UCSD-AML1 (cell line): ENCODE results near the gene ZBTB7C.
"Not testable (repeated sequence)": the region's sequence is repeated elsewhere in the genome, so short reads cannot be mapped to it uniquely, and the experiment has no call there.

Experiments used
- DNase-seq: peaks from one replicate; lab custom pipeline; 2025; ENCODE audit not compliant: unreplicated experiment; lab: John Stamatoyannopoulos, UW

The ZBTB7C gene

DNA sequence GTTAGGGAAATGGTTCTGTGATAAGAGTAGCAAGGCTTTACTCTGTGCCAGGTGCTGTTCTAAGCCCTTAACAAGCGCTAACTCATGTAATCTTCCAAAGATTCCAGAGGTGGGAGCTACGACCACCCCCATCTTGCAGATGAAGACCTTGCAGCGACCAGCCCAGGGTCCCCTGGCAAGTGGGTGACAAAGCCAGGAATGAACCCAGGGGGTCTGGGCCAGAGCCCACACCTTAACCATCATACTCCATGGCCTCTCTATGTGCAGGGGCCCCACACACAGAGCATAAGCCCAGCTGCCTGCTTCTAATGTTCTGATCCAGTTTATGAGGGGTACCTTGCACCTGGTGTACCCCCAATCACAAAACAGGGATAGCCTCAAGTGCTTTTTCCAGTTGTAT lies 105.3 kb downstream of the ZBTB7C start:
- no peak for DNase-seq

DNA sequence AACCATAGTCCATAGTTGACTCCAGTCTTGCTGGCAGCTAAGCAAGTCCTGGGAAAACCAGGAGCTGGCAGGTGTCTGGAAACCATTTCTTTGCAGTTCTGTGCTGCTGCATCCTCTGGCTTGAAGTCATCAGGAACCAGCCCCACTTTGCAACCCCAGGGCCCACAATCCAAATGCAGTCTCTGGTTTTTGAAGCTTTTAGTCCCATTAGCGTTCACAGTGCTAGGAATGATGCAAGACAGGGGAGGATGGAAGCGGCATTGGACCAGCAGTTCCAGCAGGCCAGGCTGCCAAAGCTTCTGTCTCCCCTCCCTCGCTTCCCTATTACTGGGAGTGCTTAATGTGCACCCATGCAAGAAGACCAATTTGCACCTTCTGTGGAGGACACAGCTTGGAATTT lies 106.4 kb downstream of the ZBTB7C start:
- DNase-seq, result no peak

DNA sequence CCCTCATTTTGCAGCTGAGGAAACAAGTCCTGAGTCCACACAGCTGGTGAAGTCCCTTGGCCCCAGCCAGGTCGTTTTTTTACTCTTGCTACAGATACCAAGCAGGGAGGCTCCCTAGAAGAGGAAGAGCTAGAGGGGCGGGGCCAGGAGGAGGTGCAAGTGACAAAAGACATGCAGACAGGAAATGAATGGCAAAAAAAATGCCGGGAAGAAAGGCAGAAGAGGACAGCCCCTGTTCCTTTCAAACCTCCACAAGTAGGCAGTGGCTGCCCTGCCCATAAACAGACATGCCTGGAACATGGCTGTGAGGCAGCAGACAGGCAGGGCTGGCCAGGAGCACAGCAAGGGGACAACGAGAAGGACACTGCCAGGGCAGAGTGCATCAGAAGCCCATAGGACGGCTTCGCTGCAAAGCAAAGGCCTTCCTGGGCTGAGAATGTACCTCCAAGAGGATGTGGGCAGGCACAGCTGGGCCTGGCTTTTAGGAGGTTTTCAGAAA lies 108.7 kb downstream of the ZBTB7C start:
- no peak for DNase-seq

DNA sequence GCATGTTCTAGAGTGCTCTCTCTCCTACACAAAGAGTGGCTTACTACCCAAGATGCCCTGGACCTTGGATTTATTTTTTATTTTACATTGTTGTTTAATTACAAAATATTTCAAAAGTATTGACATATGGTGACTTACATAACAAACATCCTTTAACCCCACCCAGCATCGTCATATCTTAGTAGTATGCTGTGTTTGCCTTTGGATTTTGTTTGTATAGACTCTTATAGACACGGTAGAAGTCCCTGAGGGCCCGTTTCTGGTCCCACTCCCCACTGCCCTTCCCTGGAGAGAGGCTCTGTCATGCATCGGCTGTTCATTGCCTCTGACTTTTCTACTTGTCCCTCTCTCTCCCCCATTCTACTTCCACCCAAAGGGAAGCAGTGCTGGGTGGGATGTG lies 112.0 kb downstream of the ZBTB7C start:
- DNase-seq, result no peak

DNA sequence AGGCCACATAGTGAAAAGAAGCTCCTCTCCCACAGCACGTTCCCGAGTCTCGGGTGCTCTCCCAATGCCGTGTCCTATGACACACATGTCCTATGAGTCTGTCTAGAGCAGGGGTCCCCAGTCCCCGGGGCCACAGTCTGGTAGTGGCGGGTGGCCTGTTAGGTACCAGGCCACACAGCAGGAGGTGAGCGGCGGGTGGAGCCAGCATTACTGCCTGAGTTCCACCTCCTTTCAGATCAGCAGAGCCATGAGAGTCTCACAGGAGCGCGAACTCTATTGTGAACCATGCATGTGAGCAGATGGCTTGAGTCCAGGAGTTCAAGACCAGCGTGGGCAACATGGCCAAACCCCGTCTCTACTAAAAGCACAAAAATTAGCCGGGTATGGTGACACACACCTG lies 112.6 kb downstream of the ZBTB7C start:
- DNase-seq, result no peak

DNA sequence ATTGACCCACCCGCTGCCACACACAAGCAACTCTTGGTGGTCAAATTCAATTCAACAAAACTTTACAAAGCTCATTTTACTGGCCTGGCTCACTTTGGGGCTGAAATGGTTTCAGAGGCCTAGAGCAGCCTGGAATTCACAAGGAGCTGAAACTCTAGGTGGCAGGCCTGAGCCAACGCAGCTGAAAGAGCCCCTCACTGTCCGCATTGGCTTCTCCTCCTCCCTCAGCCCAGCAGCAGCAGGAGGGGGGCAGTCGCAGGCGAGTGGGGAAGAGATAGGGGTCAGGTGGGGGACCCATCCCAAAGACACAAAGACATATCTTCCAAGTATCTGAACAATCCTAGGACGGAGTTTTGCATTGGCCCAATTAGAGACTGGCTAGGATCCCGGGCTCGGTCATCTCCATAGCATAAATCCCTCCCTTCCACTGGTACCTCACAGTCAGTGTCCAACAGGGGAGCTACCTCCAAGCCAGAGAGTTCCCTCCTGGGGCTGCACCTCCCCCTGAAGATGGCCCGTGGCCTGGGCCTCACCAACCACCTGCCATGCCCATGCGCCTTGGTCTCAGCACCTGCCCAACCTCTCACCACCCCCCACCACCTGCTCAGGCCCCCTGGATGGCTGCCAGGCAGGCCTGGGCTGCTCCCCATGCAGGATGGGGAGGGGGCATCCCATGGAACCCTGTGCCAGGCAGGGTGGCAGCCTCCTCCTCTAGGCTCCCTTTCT lies 113.4 kb downstream of the ZBTB7C start:
- no peak for DNase-seq

DNA sequence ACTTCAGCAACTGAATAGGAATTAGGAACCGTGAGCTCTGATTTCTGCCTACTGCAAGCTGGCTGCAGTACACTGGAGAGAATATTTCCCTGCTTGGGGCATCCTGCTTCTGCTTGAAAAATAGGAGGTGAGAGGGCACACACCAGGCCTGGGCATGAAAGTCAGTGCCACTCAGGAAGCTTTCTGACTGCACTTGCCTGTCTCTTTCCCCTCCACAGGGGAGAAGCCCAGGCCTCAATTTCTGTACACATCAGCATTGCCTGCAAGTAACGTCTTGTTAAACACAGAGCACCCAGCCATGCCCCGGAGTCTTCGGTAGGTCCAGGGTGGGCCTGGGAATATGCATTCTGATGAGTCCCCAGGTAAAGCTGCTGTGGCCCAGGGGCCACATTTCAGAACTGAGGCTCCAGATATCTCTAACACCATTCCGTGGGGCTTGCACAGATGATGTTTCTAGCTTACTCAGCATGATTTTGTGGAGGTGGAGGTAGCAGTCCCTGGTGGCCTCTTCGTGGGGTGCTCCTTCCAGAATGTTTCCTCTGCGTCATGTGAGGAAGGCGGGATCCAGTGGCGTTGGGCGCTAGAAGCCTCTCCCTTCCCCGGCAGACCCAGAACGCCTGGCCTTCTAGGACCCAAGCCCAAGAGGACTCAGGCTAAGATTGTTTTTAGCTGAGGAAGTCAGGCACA lies 114.1 kb downstream of the ZBTB7C start:
- DNase-seq, result no peak

DNA sequence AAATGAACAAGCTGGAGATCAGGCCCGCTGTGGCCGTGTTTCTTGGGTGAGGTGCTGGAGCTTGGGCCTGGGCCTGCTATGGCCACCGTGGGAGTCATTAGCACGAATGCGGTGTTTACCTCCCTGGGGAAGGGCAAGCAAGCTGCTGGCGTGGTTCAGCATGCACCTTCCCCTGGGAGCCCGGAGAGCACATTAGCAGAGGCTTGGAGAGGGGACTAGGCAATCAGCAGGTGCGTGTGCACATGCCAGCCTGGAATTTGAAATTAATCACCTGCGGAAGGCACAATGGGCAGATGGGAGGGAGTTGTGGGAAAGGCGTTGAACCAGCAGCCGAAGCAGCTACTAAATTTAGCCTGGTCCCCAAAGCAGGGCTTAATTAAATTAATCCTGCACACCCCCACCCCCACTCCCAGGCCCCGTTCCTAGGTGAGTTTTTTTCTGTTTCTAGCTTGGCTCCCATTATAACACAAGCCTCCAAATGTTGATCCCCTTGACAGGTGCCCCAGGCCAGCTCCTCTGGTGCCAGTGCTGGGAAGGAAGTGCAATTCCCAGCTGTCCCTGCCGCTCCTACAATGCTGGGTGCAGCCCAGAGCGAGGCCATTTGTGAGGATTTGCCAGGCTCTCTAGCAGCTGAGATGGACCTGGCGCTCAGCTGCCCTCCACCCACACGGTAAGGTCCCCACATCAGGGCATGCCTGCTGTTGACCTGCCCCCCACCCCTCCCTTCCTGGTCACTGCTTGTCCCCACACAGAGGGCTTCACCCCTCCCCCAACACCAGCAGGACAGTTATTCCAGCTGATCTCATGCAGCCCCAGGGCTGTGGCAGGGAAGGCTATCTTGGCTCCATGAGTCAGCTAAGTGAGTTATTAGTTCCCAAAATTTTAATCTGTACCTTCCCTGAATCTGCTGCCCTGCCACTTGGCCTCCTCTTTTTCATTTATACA lies 115.0 kb downstream of the ZBTB7C start:
- no peak for DNase-seq

DNA sequence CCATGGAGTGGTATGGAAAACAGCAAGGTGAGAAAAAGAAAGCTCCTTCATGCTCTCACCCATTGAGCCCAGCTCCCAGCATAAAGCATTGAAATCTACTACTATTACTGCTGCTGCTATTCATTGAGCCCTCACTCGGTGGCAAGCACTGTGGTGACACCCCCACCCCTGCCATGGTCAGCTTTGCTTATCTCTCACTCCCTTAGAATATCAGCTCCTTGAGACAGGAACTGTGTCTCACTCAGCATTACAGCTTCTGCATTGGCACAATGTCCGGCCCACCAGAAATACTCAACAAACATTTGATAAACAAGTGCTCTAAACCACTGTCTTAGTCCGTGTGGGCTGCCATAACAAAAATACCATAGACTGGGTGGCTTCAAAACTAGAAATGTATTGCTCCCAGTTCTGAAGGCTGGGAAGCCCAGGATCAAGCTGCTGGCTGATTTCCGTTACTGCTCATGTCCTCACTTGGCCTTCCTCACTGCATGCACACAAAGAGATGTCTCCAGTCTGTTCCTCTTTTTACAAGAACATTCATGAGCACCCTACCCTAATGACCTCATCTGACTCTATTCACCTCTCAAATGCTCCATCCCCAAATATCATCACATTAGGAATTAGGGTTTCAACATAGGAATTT lies 116.3 kb downstream of the ZBTB7C start:
- DNase-seq, result no peak

DNA sequence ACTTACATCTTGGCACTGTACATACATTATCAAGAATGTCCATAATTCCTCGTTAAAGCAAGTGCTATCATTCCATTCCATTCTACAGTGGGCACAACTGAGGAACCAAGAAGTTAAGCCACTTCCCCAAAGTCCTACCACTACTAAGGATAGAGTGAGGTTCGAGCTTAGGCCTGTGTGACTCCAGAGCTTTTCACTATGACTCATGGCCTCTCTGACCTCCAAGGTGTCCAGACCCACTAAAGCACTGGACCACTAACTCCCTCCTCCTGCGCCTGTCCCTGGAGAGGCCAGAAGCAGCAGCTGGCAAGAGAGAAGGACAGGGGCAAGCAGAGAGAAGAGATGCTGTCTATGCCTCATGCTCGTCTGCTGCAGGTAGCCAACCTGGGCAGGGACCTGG lies 117.0 kb downstream of the ZBTB7C start:
- no peak for DNase-seq

DNA sequence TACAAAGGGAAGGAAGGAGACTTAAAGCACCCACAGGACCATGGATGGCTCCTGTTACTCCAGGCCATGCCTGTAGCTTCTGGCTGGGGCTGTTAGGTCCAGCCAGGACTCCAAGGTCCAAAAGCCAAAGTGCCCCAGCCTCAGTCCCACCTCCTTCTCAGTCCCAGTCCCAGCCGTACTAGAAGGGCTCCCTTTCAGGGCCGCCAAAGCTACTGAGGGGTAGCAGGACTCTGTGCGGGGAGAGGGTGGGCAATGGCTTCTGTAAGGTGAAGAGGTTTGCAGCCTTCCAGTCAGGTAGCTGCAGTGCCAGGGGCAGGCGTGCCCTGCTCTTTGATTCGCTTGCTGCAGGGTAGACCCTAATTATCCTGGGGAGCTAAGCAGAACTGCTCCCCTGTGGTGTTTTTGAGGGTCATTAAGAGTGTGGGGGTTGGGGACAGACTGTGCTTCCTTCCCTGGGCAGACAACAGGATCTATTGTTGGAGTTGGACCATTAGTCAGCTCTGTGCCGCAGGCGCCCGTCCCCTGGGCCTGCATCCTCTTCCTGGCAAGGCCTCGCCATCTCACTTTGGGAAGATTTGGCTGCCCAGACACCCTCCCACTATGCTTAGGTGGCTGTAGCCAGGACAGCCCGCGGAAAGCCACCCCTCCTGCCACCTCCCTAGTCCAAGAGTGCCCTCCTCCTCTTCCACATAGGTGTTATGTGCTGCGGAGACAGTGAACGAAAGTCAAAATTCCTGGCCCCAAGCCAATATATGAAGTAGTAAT lies 118.8 kb downstream of the ZBTB7C start:
- DNase-seq, result no peak

DNA sequence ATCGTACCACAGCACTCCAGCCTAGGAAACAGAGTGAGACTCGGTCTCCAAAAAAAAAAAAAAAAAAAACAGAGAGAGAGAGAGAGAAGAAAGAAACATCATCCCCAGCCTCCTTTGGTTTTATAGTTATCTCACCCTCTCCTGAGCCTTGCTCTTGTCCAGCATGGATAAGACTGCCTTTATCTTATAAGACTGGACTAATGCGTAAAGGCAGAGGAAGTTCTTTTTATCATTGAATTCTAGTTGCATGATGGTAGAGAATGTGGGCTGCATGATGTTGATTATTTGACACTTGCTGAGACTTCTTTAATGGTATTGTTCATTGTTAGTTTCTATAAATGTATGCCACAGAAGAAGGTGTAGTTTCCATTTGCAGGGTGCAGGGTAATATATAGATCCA lies 124.4 kb downstream of the ZBTB7C start:
- no peak for DNase-seq

DNA sequence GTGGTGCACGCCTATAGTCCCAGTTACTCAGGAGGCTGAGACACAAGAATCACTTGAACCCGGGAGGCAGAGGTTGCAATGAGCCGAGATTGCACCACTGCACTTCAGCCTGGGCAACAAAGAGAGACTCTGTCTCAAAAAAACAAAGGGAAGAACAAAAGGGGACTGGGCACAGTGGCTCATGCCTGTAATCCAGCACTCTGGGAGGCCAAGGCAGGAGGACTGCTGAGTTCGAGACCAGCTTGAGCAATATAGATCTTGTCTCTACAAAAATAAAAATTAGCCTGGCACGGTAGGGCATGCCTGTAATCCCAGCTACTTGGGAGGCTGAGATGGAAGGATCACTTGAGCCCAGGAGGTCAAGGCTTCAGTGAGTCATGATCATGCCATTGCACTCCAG lies 125.2 kb downstream of the ZBTB7C start:
- DNase-seq, result not testable (repeated sequence)

DNA sequence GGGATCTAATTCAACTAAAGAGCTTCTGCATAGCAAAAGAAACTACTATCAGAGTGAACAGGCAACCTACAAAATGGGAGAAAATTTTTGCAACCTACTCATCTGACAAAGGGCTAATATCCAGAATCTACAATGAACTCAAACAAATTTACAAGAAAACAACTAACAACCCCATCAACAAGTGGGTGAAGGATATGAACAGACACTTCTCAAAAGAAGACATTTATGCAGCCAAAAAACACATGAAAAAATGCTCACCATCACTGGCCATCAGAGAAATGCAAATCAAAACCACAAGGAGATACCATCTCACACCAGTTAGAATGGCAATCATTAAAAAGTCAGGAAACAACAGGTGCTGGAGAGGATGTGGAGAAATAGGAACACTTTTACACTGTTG lies 127.7 kb downstream of the ZBTB7C start:
- not testable (repeated sequence) for DNase-seq

DNA sequence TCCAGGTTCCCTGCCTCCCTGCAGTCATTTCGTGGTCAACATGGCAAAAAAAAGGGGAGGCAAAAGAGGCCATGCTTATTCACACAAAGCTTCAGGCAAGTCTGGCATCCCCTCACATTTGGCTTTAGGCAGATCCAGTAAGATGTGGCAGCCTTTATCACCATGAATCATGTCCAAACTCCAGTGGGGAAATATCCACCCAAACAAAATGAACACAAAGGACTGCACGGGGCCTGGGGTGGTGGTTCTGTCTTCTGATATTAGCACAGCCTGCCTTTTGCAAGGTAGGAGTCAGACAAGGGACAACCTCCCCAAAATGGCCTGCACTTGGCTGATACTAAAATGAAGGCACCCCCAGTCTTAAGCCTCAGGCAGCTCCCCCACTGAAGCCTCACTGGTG lies 129.9 kb downstream of the ZBTB7C start:
- DNase-seq, result no peak

DNA sequence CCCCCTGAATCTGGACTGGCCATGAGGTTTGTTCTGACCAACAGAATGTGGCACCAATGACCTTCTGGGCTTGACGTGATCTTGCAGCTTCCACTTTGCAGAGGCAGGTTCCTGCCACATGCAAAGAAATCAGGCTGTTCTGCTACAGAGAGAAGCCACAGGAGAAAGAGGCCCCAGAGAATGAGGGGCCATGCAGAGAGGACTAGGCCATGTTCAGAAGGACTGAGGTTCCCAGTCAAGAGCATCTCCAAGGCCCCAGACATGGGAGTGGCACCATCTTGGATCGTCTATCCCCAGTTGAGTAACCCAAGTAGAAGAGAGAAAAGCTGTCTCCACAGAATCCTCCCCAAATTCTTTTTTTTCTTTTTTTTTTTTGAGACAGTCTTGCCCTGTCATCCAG lies 131.1 kb downstream of the ZBTB7C start:
- no peak for DNase-seq

DNA sequence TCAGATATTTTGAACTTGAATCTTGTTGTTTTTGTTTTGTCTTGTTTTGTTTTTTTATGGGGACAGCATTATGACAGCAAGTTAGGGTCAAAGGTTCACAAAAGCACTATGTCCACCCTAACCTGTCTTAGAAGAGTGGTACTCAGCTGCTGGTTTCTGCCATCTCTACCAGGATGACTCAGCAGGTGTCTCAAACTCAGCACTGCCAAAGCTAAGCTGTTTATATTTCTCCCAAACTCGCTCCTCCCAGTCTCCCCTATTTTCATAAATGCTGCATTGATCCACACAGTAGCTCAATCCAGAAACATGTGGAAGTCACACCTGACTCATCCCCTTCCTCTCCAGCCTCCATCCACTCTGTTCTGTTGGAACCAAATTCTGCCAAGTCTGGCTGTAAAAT lies 134.9 kb downstream of the ZBTB7C start:
- DNase-seq, result no peak

DNA sequence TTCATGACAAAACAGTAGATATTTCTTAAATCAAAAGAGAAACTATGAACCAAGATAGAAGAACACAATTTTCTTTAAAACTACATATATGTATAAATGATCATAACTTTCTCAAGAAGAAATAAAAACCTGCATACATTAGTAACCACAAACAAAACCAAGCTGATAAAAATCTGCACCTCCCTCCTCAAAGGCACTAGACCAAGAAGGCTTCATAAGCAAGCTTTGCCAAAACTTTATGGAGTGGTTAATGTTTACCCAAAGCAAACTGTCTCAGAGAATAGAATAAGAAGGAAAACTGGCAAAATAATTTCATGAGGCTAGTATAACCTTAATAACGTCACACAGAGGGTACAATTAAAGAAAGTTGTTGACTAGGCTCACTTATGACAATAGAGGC lies 138.3 kb downstream of the ZBTB7C start:
- no peak for DNase-seq

DNA sequence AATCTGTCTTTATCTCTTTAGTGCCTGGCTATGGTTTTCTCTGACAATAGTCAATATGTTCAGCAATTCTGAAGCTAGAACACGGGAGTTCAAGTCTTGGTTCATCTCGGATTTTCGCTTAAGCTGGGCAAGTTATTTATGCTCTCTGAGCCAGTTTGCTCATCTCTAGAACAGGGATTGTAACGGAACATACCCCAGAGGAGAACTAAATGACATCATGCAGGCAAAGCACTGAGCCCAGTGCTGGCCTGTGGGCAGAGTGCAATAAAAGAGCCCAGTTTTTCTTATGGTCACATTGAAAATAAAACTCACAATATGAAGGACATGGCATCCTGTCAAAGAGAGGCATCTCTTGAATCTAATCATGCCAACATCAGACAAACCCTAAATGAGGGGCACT lies 143.9 kb downstream of the ZBTB7C start:
- DNase-seq, result no peak
